Parathyroid adenoma (tissue), 2 donors: ENCODE measurements around the gene SLX9.

Experiments
- H2AFZ ChIP-seq: fragments of 300-600 bp; sonication (generic); one replicate; pipeline ENCODE4 v1.7.0; 2017; ENCODE audit warnings: antibody characterized with exemption, mild to moderate bottlenecking
- H3K27ac ChIP-seq: fragments of 300-600 bp; sonication (generic); one replicate; pipeline ENCODE4 v1.7.0; 2017
- H3K27me3 ChIP-seq: fragments of 300-600 bp; sonication (generic); one replicate; pipeline ENCODE4 v1.7.0; 2017; ENCODE audit warnings: low read length; ENCODE audit not compliant: control insufficient read depth, insufficient read depth
- H3K36me3 ChIP-seq: fragments of 300-600 bp; sonication (generic); one replicate; pipeline ENCODE4 v1.7.0; 2017; ENCODE audit warnings: low read length; ENCODE audit not compliant: control insufficient read depth, insufficient read depth
- H3K4me1 ChIP-seq: fragments of 300-600 bp; sonication (generic); one replicate; pipeline ENCODE4 v1.7.0; 2017; ENCODE audit warnings: control low read depth
- H3K4me2 ChIP-seq: fragments of 300-600 bp; sonication (generic); one replicate; pipeline ENCODE4 v1.7.0; 2017; ENCODE audit warnings: low read length
- H3K4me3 ChIP-seq: fragments of 300-600 bp; sonication (generic); one replicate; pipeline ENCODE4 v1.7.0; 2017; ENCODE audit warnings: low read depth, low read length
- H3K79me2 ChIP-seq: fragments of 300-600 bp; sonication (generic); one replicate; pipeline ENCODE4 v1.7.0; 2017; ENCODE audit warnings: control low read depth
- H3K9ac ChIP-seq: fragments of 300-600 bp; sonication (generic); one replicate; pipeline ENCODE4 v1.7.0; 2017; ENCODE audit warnings: mild to moderate bottlenecking
- H3K9me3 ChIP-seq: fragments of 300-600 bp; sonication (generic); one replicate; pipeline ENCODE4 v1.7.0; 2017; ENCODE audit warnings: low read length; ENCODE audit not compliant: control insufficient read depth
- TF ChIP-seq, protein P1 (sequence below): fragments of 300-600 bp; sonication (generic); IDR thresholded peaks from one replicate; pipeline ENCODE4 v1.7.0; 2017; ENCODE audit warnings: antibody characterized with exemption, mild to moderate bottlenecking
- donor health status: primary hyperparathyroidism.

SLX9 gene

DNA sequence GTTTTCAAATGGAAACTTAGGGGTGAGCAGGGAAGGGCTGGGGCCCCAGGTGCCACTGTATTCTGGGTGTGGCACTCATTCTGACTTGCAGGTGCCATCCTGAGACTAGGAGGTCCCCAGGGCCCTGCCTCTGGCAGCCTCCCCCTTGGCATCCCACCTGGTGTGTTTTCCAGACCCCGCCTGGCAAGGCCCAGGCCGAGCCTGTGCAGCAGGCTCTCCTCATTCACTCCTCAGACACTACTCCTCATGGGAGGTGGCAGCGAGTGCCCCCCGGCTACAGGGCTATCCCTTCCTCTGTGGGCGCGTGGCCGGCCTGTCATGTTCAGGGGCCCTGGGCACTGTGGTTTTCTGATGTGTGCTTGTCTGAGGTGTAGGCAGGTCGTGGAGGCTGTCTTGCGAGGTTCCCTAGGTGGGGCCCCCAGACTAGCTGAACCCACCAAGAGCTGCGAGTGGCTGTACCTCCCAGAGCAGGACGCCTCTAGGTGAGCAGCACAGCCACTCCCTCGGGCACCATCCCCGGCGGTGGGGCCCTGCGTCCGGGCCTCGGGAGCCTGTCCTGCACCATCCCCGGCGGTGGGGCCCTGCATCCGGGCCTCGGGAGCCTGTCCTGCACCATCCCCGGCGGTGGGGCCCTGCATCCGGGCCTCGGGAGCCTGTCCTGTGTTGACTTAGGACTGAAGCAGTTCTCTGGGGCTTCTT lies 13.2 kb downstream of the SLX9 start:
- TF ChIP-seq, protein P1, sequence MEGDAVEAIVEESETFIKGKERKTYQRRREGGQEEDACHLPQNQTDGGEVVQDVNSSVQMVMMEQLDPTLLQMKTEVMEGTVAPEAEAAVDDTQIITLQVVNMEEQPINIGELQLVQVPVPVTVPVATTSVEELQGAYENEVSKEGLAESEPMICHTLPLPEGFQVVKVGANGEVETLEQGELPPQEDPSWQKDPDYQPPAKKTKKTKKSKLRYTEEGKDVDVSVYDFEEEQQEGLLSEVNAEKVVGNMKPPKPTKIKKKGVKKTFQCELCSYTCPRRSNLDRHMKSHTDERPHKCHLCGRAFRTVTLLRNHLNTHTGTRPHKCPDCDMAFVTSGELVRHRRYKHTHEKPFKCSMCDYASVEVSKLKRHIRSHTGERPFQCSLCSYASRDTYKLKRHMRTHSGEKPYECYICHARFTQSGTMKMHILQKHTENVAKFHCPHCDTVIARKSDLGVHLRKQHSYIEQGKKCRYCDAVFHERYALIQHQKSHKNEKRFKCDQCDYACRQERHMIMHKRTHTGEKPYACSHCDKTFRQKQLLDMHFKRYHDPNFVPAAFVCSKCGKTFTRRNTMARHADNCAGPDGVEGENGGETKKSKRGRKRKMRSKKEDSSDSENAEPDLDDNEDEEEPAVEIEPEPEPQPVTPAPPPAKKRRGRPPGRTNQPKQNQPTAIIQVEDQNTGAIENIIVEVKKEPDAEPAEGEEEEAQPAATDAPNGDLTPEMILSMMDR: no peak
- no peaks in the 10 kb centered on the region for H3K4me1 ChIP-seq
- H3K27ac ChIP-seq: no peak overlapping the region
- H3K9ac ChIP-seq: no peak overlapping the region
- no peak overlapping the region for H3K4me2 ChIP-seq
- H2AFZ ChIP-seq: no peak overlapping the region
- peaks cover 6% of the 10 kb centered on the region for H3K79me2 ChIP-seq
- H3K36me3 ChIP-seq: no peaks in the 10 kb centered on the region
- H3K4me3 ChIP-seq: no peak overlapping the region
- H3K9me3 ChIP-seq: no peaks in the 10 kb centered on the region
- H3K27me3 ChIP-seq: no peaks in the 10 kb centered on the region

DNA sequence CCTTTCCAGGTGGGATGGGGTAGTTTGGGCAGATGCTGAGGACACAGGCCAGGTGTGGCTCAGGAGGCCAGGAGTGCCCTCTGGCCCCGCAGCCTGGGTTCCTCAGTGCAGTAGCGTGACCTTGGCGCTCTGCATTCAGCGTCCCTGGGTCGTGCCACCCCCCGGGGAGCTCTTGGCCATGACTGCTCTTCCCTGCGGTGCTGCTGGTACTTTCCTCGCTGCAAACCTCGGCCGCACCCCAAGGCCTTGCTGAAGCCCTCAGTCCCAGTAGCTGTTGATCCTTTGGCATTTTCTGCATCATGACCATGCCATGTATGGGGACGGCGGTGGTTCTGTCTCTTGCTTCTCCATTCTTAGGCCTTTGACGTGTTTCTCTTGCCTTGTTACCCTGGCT lies 13.8 kb downstream of the SLX9 start:
- Histone ChIP-seq H3K9me3 (no peaks in the 10 kb centered on the region), H3K36me3 (no peaks in the 10 kb centered on the region), H3K79me2 (peaks cover 6% of the 10 kb centered on the region), H3K4me2 (no peak overlapping the region), H2AFZ (no peak overlapping the region), H3K27ac (no peak overlapping the region), H3K27me3 (no peaks in the 10 kb centered on the region), H3K4me3 (no peak overlapping the region), H3K4me1 (no peaks in the 10 kb centered on the region), H3K9ac (no peak overlapping the region)
- TF ChIP-seq, protein P1: no peak

DNA sequence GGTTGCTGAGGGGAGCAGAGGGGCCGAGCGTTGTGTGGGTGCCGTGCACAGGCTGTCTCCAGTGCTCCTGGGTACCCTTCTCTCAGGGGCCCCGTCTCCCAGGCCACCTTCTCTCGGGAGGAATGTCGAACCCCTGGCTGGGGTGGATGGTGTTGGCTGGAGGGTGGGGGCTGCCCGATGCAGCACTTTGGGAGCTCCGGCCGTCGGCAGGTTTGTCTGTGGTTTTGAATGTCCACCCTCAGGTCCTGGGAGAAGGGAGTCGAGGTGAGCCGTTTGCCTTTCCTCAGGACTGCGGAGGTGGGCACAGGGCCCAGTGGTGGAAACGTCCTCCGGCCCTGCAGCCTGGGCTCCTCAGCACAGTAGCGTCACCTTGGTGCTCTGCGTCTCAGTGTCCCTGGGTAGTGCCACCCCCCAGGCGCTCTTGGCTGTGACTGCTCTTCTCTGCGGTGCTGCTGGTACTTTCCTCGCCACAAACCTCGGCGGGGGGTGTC lies 14.5 kb downstream of the SLX9 start:
- H3K27me3 ChIP-seq: no peaks in the 10 kb centered on the region
- H3K4me2 ChIP-seq: no peak overlapping the region
- no peaks in the 10 kb centered on the region for H3K9me3 ChIP-seq
- H3K4me1 ChIP-seq: no peaks in the 10 kb centered on the region
- H3K36me3 ChIP-seq: no peaks in the 10 kb centered on the region
- peaks cover 6% of the 10 kb centered on the region for H3K79me2 ChIP-seq
- H3K27ac ChIP-seq: no peak overlapping the region
- no peak overlapping the region for H3K4me3 ChIP-seq
- TF ChIP-seq, protein P1: no peak
- no peak overlapping the region for H3K9ac ChIP-seq
- H2AFZ ChIP-seq: no peak overlapping the region

DNA sequence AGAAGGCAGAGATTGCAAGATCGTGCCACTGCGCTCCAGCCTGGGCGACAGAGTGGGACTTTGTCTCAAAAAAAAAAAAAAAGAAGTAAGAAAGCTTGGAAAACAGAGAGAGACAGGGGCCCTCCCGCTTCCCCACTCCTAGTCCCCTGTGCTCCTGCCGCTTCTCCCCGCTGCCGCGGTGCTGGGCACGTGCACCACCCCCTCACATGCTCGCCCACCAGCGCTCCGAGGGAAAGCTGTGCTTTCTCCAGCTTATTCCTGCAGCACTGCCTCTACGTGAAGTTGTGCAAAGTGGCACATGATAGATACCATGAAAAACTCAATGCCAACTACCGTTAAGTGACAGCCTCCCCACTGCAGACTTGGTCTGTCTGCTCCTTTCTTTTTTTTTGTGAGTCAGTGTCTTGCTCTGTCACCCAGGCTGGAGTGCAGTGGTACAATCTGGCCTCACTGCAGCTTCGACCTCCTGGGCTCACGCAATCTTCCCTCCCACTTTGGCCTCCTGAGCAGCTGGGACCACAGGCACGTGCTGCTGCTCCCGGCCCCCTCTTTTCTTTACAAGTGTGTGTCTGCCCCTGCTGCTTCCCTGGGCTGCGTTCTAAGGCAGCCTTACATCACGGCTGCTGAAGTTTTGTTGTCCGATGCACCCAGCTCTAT lies 15.4 kb downstream of the SLX9 start:
- H3K4me2 ChIP-seq: no peak overlapping the region
- no peak overlapping the region for H3K27ac ChIP-seq
- H3K27me3 ChIP-seq: no peaks in the 10 kb centered on the region
- TF ChIP-seq, protein P1: no peak
- H3K9me3 ChIP-seq: no peaks in the 10 kb centered on the region
- H3K4me3 ChIP-seq: no peak overlapping the region
- H2AFZ ChIP-seq: no peak overlapping the region
- H3K79me2 ChIP-seq: peaks cover 5% of the 10 kb centered on the region
- no peaks in the 10 kb centered on the region for H3K4me1 ChIP-seq
- H3K36me3 ChIP-seq: no peaks in the 10 kb centered on the region
- H3K9ac ChIP-seq: no peak overlapping the region
